PFSK-1 (cell line): ENCODE results near the gene AUTS2.

Experiments
- POLR2AphosphoS5 ChIP-seq: IDR thresholded peaks from 2 replicates; pipeline ENCODE4 v1.6.1; 2012; ENCODE audit warnings: low read depth, mild to moderate bottlenecking, control low read depth, low read length, moderate library complexity
- TAF1 ChIP-seq: IDR thresholded peaks from 2 replicates; pipeline ENCODE4 v1.6.1; 2012; ENCODE audit warnings: low read length, control low read depth, borderline replicate concordance; ENCODE audit not compliant: insufficient read depth

- TF ChIP-seq POLR2AphosphoS5: no peak
- no peak for TF ChIP-seq TAF1
Measured at GRCh38 chr7:69610374-69611084, 12.3 kb downstream of the AUTS2 start.
